ENCODE measurements around the gene SPATA17.

DNA sequence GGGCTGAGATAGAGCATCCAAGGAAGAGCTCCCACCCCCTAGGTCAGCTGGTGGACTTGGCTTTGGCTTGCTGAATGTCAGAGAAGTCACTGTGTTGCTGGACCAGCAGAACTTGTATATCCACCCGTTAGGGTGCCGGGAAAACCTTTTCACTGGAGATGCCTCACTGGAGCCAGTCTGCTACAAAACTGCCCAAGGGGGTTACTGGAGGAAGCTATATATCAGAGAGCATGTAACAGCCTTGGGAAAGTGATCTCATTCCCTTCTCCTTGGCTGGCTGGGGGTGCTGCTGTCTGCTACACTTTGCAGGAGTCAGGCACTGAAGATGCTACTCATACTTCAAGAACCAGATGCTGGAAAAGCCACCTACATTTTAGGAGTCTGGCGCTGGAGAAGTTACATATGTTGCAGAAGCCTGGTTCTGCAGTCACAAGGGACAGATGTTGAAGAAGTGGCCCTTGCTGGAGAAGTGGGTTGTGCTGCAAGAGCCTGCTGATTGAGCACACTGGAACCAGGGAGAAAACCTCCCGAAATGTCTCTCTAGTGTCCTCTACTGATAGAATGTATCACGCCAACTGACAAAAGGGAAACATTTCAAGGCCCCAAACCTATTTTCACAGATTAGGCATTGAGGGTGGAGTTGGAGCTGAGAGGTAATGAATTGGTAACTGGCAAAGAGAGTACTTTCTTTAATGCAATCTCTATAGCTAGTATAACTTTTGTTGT lies 250.6 kb downstream of the SPATA17 start:
- TF ChIP-seq POLR2A (IDR thresholded peaks at IDR 0.05) (no peak), POLR2AphosphoS5 (IDR thresholded peaks at IDR 0.05) (no peak)
- TF ChIP-seq, protein P1, sequence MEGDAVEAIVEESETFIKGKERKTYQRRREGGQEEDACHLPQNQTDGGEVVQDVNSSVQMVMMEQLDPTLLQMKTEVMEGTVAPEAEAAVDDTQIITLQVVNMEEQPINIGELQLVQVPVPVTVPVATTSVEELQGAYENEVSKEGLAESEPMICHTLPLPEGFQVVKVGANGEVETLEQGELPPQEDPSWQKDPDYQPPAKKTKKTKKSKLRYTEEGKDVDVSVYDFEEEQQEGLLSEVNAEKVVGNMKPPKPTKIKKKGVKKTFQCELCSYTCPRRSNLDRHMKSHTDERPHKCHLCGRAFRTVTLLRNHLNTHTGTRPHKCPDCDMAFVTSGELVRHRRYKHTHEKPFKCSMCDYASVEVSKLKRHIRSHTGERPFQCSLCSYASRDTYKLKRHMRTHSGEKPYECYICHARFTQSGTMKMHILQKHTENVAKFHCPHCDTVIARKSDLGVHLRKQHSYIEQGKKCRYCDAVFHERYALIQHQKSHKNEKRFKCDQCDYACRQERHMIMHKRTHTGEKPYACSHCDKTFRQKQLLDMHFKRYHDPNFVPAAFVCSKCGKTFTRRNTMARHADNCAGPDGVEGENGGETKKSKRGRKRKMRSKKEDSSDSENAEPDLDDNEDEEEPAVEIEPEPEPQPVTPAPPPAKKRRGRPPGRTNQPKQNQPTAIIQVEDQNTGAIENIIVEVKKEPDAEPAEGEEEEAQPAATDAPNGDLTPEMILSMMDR (IDR thresholded peaks at IDR 0.05): no peak

Data from prostate gland (tissue), 2 donors.